ENCODE measurements around the gene INSYN2B. TPM values are rescaled to one million over a fixed set of nuclear protein-coding genes. Genes with fewer than 3 reads are reported as not detected.
"Not testable (repeated sequence)": the region's sequence is repeated elsewhere in the genome, so short reads cannot be mapped to it uniquely, and the experiment has no call there.

Gene INSYN2B
- total RNA-seq, 4 donors from 2014 or later: not detected

DNA sequence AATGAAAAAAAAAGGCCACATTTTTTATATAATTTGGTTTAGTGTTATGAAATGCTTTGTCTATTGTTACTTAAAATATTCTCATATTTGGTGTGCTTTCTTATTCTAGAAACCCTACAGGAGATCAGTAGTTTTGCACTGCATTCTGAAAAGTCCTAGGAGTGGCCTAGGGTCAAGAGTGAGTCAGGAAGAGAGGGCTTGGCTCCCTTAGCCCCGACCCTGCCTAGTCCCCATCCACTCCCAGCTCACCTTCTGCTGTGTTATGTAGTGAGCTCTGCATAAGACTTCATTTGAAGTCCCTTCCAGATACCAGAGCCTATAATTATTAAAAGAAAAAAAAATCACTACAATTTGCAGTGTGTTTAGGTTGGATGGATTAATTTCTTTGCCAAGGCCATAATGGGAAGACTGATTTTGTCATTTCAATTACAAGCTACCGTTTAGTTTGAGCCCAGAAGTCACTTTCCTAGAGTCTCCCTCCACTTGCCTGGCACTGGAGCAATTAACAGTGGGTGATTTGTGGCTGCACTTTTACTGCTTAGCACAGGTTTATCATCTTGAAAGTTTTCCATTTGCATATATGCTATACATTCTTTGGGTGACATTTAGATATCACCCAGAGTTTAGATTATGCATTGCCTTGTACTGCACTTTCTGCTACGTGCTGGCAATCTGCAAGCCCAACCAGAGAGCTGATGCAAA is 143.3 kb downstream of the INSYN2B start:
- H3K27ac ChIP-seq: no peak overlapping the region
- H3K27me3 ChIP-seq: no peaks in the 10 kb centered on the region
- H3K4me1 ChIP-seq: no peaks in the 10 kb centered on the region

DNA sequence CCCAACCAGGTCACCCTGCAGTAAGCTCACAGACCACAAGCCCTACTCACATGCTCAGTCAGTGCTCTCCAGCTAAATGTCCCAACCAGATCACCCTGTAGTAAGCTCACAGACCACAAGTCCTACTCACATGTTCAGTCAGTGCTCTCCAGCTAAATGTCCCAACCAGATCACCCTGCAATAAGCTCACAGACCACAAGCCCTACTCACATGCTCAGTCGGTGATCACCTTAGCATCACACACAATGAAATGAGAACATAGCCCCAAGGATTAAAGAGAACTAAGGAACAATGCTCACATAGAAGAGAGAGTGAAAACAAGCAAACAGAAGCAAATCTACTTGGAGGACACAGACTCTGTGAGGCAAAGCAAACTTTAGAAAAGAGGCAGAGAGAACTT is 145.8 kb downstream of the INSYN2B start:
- H3K9me3 ChIP-seq, H3K27ac ChIP-seq, H3K27me3 ChIP-seq, H3K4me1 ChIP-seq, H3K36me3 ChIP-seq, H3K4me3 ChIP-seq, ATAC-seq: not testable (repeated sequence)
- 86% methylated on average over 1 of the region's 1 CpG; no CpG with 5 or more reads in 1 of the 2 donors for WGBS, 2 donors (ENCODE audit: low coverage in 1 of 2)

More for the DNA sequence above, 143.3 kb downstream of the INSYN2B start:
- Histone ChIP-seq H3K9me3 (no peaks in the 10 kb centered on the region), H3K36me3 (no peaks in the 10 kb centered on the region), H3K4me3 (no peak overlapping the region)
- no peak for ATAC-seq
- 25 to 38% methylated on average over 3 of the region's 3 CpGs for whole genome bisulfite sequencing, 2 donors (ENCODE audit: low coverage in 1 of 2)
- TF ChIP-seq EP300 (IDR thresholded peaks at IDR 0.05) (no peak), POLR2AphosphoS5 (IDR thresholded peaks at IDR 0.05) (no peak)

DNA sequence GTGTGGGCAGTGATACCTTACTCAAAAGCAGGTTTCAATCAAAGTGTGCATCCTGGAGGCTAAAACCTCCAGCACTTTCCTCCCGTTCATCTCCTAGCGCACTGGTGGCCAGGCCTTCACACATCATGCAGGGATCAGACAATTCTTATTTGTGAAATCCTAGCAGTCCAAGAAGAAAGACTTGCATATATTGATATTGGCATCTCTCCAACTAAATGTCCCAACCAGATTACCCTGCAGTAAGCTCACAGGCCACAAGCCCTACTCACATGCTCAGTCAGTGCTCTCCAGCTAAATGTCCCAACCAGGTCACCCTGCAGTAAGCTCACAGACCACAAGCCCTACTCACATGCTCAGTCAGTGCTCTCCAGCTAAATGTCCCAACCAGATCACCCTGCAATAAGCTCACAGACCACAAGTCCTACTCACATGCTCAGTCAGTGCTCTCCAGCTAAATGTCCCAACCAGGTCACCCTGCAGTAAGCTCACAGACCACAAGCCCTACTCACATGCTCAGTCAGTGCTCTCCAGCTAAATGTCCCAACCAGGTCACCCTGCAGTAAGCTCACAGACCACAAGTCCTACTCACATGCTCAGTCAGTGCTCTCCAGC is 146.5 kb downstream of the INSYN2B start:
- H3K36me3 ChIP-seq, H3K27me3 ChIP-seq, ATAC-seq, H3K4me3 ChIP-seq, H3K27ac ChIP-seq, H3K4me1 ChIP-seq, H3K9me3 ChIP-seq: not testable (repeated sequence)
- WGBS, 2 donors (ENCODE audit: low coverage in 1 of 2): 92 to 100% methylated on average over 1 to 2 of the region's 2 CpGs

- ATAC-seq: no peak
- no peak overlapping the region for H3K27ac ChIP-seq
- TF ChIP-seq CTCF (IDR thresholded peaks at IDR 0.05) (no peak), EP300 (IDR thresholded peaks at IDR 0.05) (no peak), POLR2A (IDR thresholded peaks at IDR 0.05) (no peak), POLR2AphosphoS5 (IDR thresholded peaks at IDR 0.05) (no peak)
- H3K4me1 ChIP-seq: no peaks in the 10 kb centered on the region
- no peaks in the 10 kb centered on the region for H3K9me3 ChIP-seq
- no peaks in the 10 kb centered on the region for H3K27me3 ChIP-seq
- no peak overlapping the region for H3K4me3 ChIP-seq
- H3K36me3 ChIP-seq: no peaks in the 10 kb centered on the region
Observed at GRCh38 chr5:169832845-169833244, 147.4 kb downstream of the INSYN2B start.

GRCh38 chr5:169832304-169832703 is 148.0 kb downstream of the INSYN2B start:
- Histone ChIP-seq H3K27ac (no peak overlapping the region), H3K4me1 (no peaks in the 10 kb centered on the region), H3K4me3 (no peak overlapping the region), H3K9me3 (no peaks in the 10 kb centered on the region), H3K36me3 (no peaks in the 10 kb centered on the region), H3K27me3 (no peaks in the 10 kb centered on the region)
- ATAC-seq: no peak
- WGBS, 2 donors (ENCODE audit: low coverage in 1 of 2): no CpG with 5 or more reads among the region's 3 CpGs
- TF ChIP-seq CTCF (IDR thresholded peaks at IDR 0.05) (no peak), POLR2AphosphoS5 (IDR thresholded peaks at IDR 0.05) (no peak), POLR2A (IDR thresholded peaks at IDR 0.05) (no peak), EP300 (IDR thresholded peaks at IDR 0.05) (no peak)

- H3K36me3 ChIP-seq: no peaks in the 10 kb centered on the region
- H3K9me3 ChIP-seq: no peaks in the 10 kb centered on the region
- ATAC-seq: no peak
- H3K27ac ChIP-seq: no peak overlapping the region
- H3K4me1 ChIP-seq: no peaks in the 10 kb centered on the region
- no peaks in the 10 kb centered on the region for H3K27me3 ChIP-seq
- 25 to 29% methylated on average over 1 of the region's 1 CpG for WGBS, 2 donors (ENCODE audit: low coverage in 1 of 2)
- TF ChIP-seq CTCF (IDR thresholded peaks at IDR 0.05): no peak
- TF ChIP-seq POLR2AphosphoS5 (IDR thresholded peaks at IDR 0.05): no peak
- no peak for TF ChIP-seq EP300 (IDR thresholded peaks at IDR 0.05)
- no peak for TF ChIP-seq POLR2A (IDR thresholded peaks at IDR 0.05)
- no peak overlapping the region for H3K4me3 ChIP-seq
Observed at GRCh38 chr5:169831331-169831730, 149.0 kb downstream of the INSYN2B start.

All from gastroesophageal sphincter (tissue), 4 donors.